ENCODE data around the gene PAX8.

DNA sequence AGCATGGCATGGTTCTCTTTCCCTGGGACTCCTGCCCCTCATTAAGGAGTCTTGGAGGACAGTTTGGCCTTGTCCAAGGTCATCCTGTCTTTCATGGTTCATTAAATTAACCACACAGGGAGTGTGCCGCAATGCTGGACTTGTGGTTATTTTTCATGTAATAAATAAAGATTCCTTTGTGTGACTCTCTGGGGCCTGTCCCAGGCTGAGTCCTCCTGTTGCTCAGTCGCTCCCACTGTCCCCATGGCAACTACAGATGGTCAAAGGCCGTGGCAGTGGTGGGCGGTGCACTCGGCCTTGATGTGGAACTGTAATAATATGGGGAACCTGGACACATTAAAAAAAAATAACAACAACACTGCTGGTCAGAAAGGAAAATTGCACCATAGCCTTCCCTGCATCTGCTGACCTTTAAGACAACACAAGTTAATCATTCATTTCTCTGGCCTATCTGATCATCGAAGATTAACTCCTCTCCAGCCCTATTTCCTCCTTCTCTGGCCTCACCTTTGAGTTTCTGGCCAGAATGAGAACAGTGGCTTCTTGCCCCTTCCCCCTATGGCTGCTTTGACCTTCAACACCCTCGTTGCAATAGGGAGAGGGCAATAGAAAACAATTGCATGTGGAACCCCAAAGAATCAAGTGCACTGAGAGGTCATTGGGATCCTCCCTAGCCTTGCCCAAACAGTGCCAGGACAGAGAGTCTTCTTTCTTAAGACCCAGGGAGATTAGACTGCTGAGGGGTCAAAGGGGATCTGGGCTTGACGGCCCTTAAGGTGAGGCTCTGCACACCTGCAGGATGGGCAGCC is 60.2 kb downstream of the PAX8 start:
- no peak for TF ChIP-seq EZH2 (IDR thresholded peaks at IDR 0.05; ENCODE audit: borderline replicate concordance, insufficient read depth, low read depth, low read length, poor library complexity, severe bottlenecking)
- TF ChIP-seq, protein P1, sequence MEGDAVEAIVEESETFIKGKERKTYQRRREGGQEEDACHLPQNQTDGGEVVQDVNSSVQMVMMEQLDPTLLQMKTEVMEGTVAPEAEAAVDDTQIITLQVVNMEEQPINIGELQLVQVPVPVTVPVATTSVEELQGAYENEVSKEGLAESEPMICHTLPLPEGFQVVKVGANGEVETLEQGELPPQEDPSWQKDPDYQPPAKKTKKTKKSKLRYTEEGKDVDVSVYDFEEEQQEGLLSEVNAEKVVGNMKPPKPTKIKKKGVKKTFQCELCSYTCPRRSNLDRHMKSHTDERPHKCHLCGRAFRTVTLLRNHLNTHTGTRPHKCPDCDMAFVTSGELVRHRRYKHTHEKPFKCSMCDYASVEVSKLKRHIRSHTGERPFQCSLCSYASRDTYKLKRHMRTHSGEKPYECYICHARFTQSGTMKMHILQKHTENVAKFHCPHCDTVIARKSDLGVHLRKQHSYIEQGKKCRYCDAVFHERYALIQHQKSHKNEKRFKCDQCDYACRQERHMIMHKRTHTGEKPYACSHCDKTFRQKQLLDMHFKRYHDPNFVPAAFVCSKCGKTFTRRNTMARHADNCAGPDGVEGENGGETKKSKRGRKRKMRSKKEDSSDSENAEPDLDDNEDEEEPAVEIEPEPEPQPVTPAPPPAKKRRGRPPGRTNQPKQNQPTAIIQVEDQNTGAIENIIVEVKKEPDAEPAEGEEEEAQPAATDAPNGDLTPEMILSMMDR (IDR thresholded peaks at IDR 0.05), result no peak
